H1 (cell line): ENCODE data around the gene SELENOO. TPM values are rescaled to one million over a fixed set of nuclear protein-coding genes. Genes with fewer than 3 reads are reported as not detected.

ENCODE experiments used
- CTCF ChIA-PET: fragments of 300-600 bp; sonication (Branson Sonifier 250); formaldehyde crosslinking; loops from one replicate; lab custom pipeline; 2021; ENCODE audit not compliant: partially characterized antibody; lab: Charles Lee
- POLR2A ChIA-PET: fragments of 300-600 bp; sonication (Branson Sonifier 250); formaldehyde crosslinking; loops from one replicate; lab custom pipeline; 2021; ENCODE audit warnings: inconsistent platforms; ENCODE audit not compliant: partially characterized antibody; lab: Charles Lee
- DNase-seq, 2 experiments: peaks; one replicate each; pipeline versions ENCODE4 v3.0.0 to v3.0.0-alpha.2; 2010 to 2022; ENCODE audit warnings: low spot score in 2 of 2, low read depth in 1 of 2, mixed read lengths in 1 of 2
- FAIRE-seq: peaks from 2 replicates; lab custom pipeline; 2011; peaks lifted over from hg19 to GRCh38; lab: Jason Lieb, UNC
- H2AFZ ChIP-seq: 2 replicates; pipeline ENCODE4 v1.8.1; 2012; ENCODE audit warnings: low read length, inconsistent platforms
- H2AK5ac ChIP-seq: 2 replicates; pipeline ENCODE4 v1.6.1; 2013; ENCODE audit warnings: low read depth, low read length
- H2BK120ac ChIP-seq: replicated peaks from 2 replicates; pipeline ENCODE3; 2013; ENCODE audit warnings: low read depth, low read length, inconsistent platforms
- H2BK12ac ChIP-seq: 2 replicates; pipeline ENCODE4 v1.6.1; 2013; ENCODE audit warnings: low read depth, low read length
- H2BK15ac ChIP-seq: 2 replicates; pipeline ENCODE4 v1.6.1; 2013; ENCODE audit warnings: low read length
- H2BK20ac ChIP-seq: 2 replicates; pipeline ENCODE4 v1.6.1; 2013; ENCODE audit warnings: low read length
- H2BK5ac ChIP-seq: 2 replicates; pipeline ENCODE4 v1.6.1; 2013; ENCODE audit warnings: low read depth, low read length
- H3K14ac ChIP-seq: 2 replicates; pipeline ENCODE4 v1.6.1; 2013; ENCODE audit warnings: inconsistent platforms; ENCODE audit not compliant: insufficient read length
- H3K18ac ChIP-seq: 2 replicates; pipeline ENCODE4 v1.6.1; 2013; ENCODE audit warnings: low read length; ENCODE audit errors: extremely low read depth
- H3K23ac ChIP-seq: 2 replicates; pipeline ENCODE4 v1.6.1; 2013; ENCODE audit warnings: inconsistent platforms; ENCODE audit not compliant: insufficient read length
- H3K23me2 ChIP-seq: 2 replicates; pipeline ENCODE4 v1.6.1; 2013; ENCODE audit warnings: low read depth, low read length
- H3K27ac ChIP-seq: 2 replicates; pipeline ENCODE4 v1.6.1; 2011; ENCODE audit warnings: low read depth, low read length, inconsistent platforms
- H3K27me3 ChIP-seq, 4 experiments: replicated peaks in 1 of 4; 1 replicate in 1 of 4; 2 replicates in 3 of 4; pipeline versions ENCODE4 v1.6.1 to v1.8.1; 2011 to 2013; ENCODE audit warnings: low read length in 3 of 4, mild to moderate bottlenecking in 3 of 4, inconsistent platforms in 2 of 4, mixed read lengths in 2 of 4, moderate library complexity in 1 of 4; ENCODE audit not compliant: control insufficient read depth in 3 of 4, insufficient read depth in 3 of 4; ENCODE audit errors: extremely low read depth in 1 of 4
- H3K36me3 ChIP-seq, 4 experiments: 2 replicates each; pipeline versions ENCODE4 v1.6.1 to v1.8.1; 2011 to 2013; ENCODE audit warnings: mild to moderate bottlenecking in 4 of 4, low read length in 3 of 4, moderate library complexity in 2 of 4, control low read depth in 1 of 4, inconsistent platforms in 1 of 4; ENCODE audit not compliant: insufficient read depth in 4 of 4, control insufficient read depth in 2 of 4
- H3K4ac ChIP-seq: replicated peaks from 2 replicates; pipeline ENCODE3; 2013; ENCODE audit warnings: low read length, low read depth, mixed read lengths, inconsistent platforms; ENCODE audit not compliant: insufficient read length
- H3K4me1 ChIP-seq, 4 experiments: replicated peaks in 1 of 4; 1 replicate in 1 of 4; 2 replicates in 3 of 4; pipeline versions ENCODE4 v1.6.1 to v1.8.1; 2011 to 2013; ENCODE audit warnings: low read length in 3 of 4, inconsistent platforms in 2 of 4, mixed read lengths in 1 of 4; ENCODE audit not compliant: insufficient read depth in 4 of 4, control insufficient read depth in 3 of 4
- H3K4me2 ChIP-seq, 2 experiments: 2 replicates each; pipeline versions ENCODE4 v1.6.1 to v1.8.1; 2011 to 2013; ENCODE audit warnings: low read depth in 2 of 2, low read length in 2 of 2, control low read depth in 1 of 2, inconsistent platforms in 1 of 2, mild to moderate bottlenecking in 1 of 2; ENCODE audit not compliant: insufficient read depth in 1 of 2
- H3K4me3 ChIP-seq, 4 experiments: fragments of 200-600, 300-600 bp in 1 of 4; sonication (generic), shearing (Covaris generic), sonication (Bioruptor Twin) in 1 of 4; 2 replicates each; pipeline versions ENCODE4 v1.5.1 to v1.8.1; 2011 to 2016; ENCODE audit warnings: low read length in 4 of 4, low read depth in 3 of 4, control low read depth in 2 of 4, inconsistent platforms in 2 of 4, mild to moderate bottlenecking in 2 of 4, mixed read lengths in 1 of 4, moderate library complexity in 1 of 4; ENCODE audit not compliant: insufficient read depth in 2 of 4; ENCODE audit errors: extremely low read depth in 1 of 4
- H3K56ac ChIP-seq: replicated peaks from 2 replicates; pipeline ENCODE3; 2013; ENCODE audit warnings: low read depth, mild to moderate bottlenecking, mixed read lengths, low read length, inconsistent platforms; ENCODE audit not compliant: insufficient read length
- H3K79me1 ChIP-seq: 2 replicates; pipeline ENCODE4 v1.6.1; 2013; ENCODE audit warnings: low read depth, low read length, control low read depth
- H3K79me2 ChIP-seq, 2 experiments: 2 replicates each; pipeline versions ENCODE4 v1.6.1 to v1.8.1; 2012 to 2013; ENCODE audit warnings: low read length in 2 of 2, mild to moderate bottlenecking in 2 of 2, inconsistent platforms in 1 of 2; ENCODE audit not compliant: insufficient read depth in 2 of 2, control insufficient read depth in 1 of 2
- H3K9ac ChIP-seq, 4 experiments: replicated peaks in 1 of 4; 1 replicate in 1 of 4; 2 replicates in 3 of 4; pipeline versions ENCODE4 v1.6.1 to v1.8.1; 2011 to 2013; ENCODE audit warnings: low read depth in 3 of 4, low read length in 3 of 4, control low read depth in 2 of 4, mild to moderate bottlenecking in 2 of 4, moderate library complexity in 2 of 4, inconsistent platforms in 1 of 4; ENCODE audit errors: extremely low read depth in 1 of 4
- H3K9me3 ChIP-seq, 2 experiments: 2 replicates each; pipeline versions ENCODE4 v1.6.1 to v1.8.1; 2012 to 2013; ENCODE audit warnings: mild to moderate bottlenecking in 2 of 2, moderate library complexity in 2 of 2, control low read depth in 1 of 2, inconsistent platforms in 1 of 2, low read depth in 1 of 2, low read length in 1 of 2, mixed read lengths in 1 of 2; ENCODE audit not compliant: insufficient read depth in 2 of 2
- H4K20me1 ChIP-seq, 2 experiments: replicated peaks in 1 of 2; 2 replicates each; pipeline versions ENCODE3 to v1.8.1; 2011 to 2013; ENCODE audit warnings: inconsistent platforms in 2 of 2, low read length in 2 of 2, mild to moderate bottlenecking in 1 of 2; ENCODE audit not compliant: insufficient read depth in 2 of 2, control insufficient read depth in 1 of 2
- H4K5ac ChIP-seq: 2 replicates; pipeline ENCODE4 v1.6.1; 2013; ENCODE audit warnings: low read length, low read depth, mixed read lengths, inconsistent platforms; ENCODE audit not compliant: insufficient read length
- H4K8ac ChIP-seq: 2 replicates; pipeline ENCODE4 v1.8.0; 2013; ENCODE audit warnings: mild to moderate bottlenecking, moderate library complexity, low read length, inconsistent platforms; ENCODE audit not compliant: insufficient read depth; ENCODE audit errors: extremely low read depth
- H4K91ac ChIP-seq: replicated peaks from 2 replicates; pipeline ENCODE3; 2013; ENCODE audit warnings: low read length, mixed read lengths, inconsistent platforms; ENCODE audit not compliant: insufficient read length
- CHD1 ChIP-seq: IDR thresholded peaks from 2 replicates; pipeline ENCODE4 v1.6.1; 2012; ENCODE audit warnings: low read depth, low read length, improper control_type of control experiment
- HDAC2 ChIP-seq, 2 experiments: fragments of 300-600 bp in 1 of 2; sonication (generic) in 1 of 2; IDR thresholded peaks; 2 replicates each; pipeline ENCODE4 v1.6.1; 2011 to 2012; ENCODE audit warnings: low read depth in 2 of 2, low read length in 2 of 2, mild to moderate bottlenecking in 2 of 2, moderate library complexity in 2 of 2, borderline replicate concordance in 1 of 2, inconsistent platforms in 1 of 2
- KDM1A ChIP-seq: fragments of 200-600, 300-600 bp; sonication (generic); IDR thresholded peaks from 2 replicates; pipeline ENCODE4 v1.7.1; 2016; ENCODE audit warnings: mild to moderate bottlenecking, low read length, borderline replicate concordance
- NRF1 ChIP-seq: IDR thresholded peaks from 2 replicates; pipeline ENCODE4 v1.6.1; 2011; ENCODE audit warnings: mild to moderate bottlenecking, low read depth, low read length, improper control_type of control experiment
- RXRA ChIP-seq: IDR thresholded peaks from 2 replicates; pipeline ENCODE4 v1.6.1; 2011; ENCODE audit warnings: low read depth, mild to moderate bottlenecking, low read length, moderate library complexity; ENCODE audit not compliant: insufficient read depth
- TEAD4 ChIP-seq: IDR thresholded peaks from 2 replicates; pipeline ENCODE4 v1.6.1; 2012; ENCODE audit warnings: low read depth, low read length, inconsistent platforms, mixed read lengths
- ZNF274 ChIP-seq: IDR thresholded peaks from 2 replicates; pipeline ENCODE4 v1.7.0; 2012; ENCODE audit warnings: low read length, borderline replicate concordance; ENCODE audit errors: extremely low read depth
- WGBS, 2 experiments: shearing (Covaris generic) in 1 of 2; methylation state at CpG; one replicate each; pipeline versions ENCODE4 v1.1.6 to v1.1.7; 2013 to 2015; ENCODE audit warnings: low lambda C conversion rate in 2 of 2, mixed read lengths in 2 of 2, inconsistent platforms in 1 of 2, low coverage in 1 of 2, missing lambda C conversion rate in 1 of 2; ENCODE audit not compliant: insufficient replicate concordance in 2 of 2, insufficient coverage in 1 of 2, insufficient read length in 1 of 2; ENCODE audit errors: extremely low coverage in 1 of 2, missing lambda C conversion rate in 1 of 2; 5-methylcytosine and 5-hydroxymethylcytosine counted together
- polyA plus RNA-seq, 7 experiments: library from polyadenylated mRNA; depleted of rRNA in 3 of 7; stranded (reverse) in 5 of 7; unstranded in 2 of 7; fragments of >200 nt in 5 of 7; fragments of 200-250 nt in 2 of 7; gene quantifications; 1 replicate in 5 of 7; 2 replicates in 1 of 7; 4 replicates in 1 of 7; pipeline versions ENCODE4 v1.2.1 to v1.2.3, GENCODE V29; 2011 to 2013; ENCODE audit warnings: missing spikeins in 2 of 7, mixed read lengths in 2 of 7
- total RNA-seq: library from RNA; stranded (reverse); fragmentation: NEBNext Ultra II Directional; extraction: Animal tissue kit (Norgen Biotek cat#: 25700); gene quantifications from 2 replicates; pipeline ENCODE4 v1.2.1, GENCODE V29; 2021
- TF ChIP-seq, protein P1 (sequence below): IDR thresholded peaks from 2 replicates; pipeline ENCODE4 v1.6.1; 2011; ENCODE audit warnings: low read depth, mild to moderate bottlenecking, low read length; ENCODE audit not compliant: insufficient read depth

The SELENOO gene
- total and polyA plus RNA-seq, 2 of the 8 experiments (the other 6 are each of a cell fraction or from before 2014, with no cell fraction given), result 18.6 to 25.1 TPM

GRCh38 chr22:50198624-50199017, 2.2 kb upstream of the SELENOO start:
- Histone ChIP-seq H3K36me3 (peaks cover 6 to 35% (median 12%) of the 10 kb centered on the region in 4 experiments; a peak in 6 of 8 replicates), H3K9ac (no peak overlapping the region), H2AK5ac (no peak overlapping the region), H3K18ac (no peak overlapping the region), H3K23ac (no peak overlapping the region), H4K91ac (no peak overlapping the region), H3K4ac (no peak overlapping the region), H3K14ac (no peak overlapping the region), H3K4me1 (peaks cover 0 to 7% (median 5%) of the 10 kb centered on the region in 4 experiments; a peak in 6 of 7 replicates)
- DNase-seq (no peak), FAIRE-seq (no peak)
- WGBS, 2 experiments, result 97% methylated on average over 14 of the region's 16 CpGs; no CpG with 5 or more reads in 1 of the 2 experiments
- TF ChIP-seq ZNF274 (no peak), RXRA (no peak), CHD1 (no peak), NRF1 (no peak), KDM1A (no peak), TEAD4 (no peak), HDAC2 (IDR thresholded peaks at IDR 0.05; ENCODE audit: borderline replicate concordance in 1 of 2, low read depth in 2 of 2, low read length in 2 of 2) (no peak)
- TF ChIP-seq, protein P1, sequence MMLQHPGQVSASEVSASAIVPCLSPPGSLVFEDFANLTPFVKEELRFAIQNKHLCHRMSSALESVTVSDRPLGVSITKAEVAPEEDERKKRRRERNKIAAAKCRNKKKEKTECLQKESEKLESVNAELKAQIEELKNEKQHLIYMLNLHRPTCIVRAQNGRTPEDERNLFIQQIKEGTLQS, result no peak
- TF ChIP-seq, all 59 proteins: peak for 0
- Histone ChIP-seq H2BK5ac (no peak overlapping the region), H2AFZ (no peak overlapping the region), H3K79me2 (peaks cover 0 to 11% of the 10 kb centered on the region in 2 experiments; a peak in 1 of 4 replicates), H3K9me3 (no peaks in the 10 kb centered on the region), H4K8ac (no peak overlapping the region), H2BK15ac (no peak overlapping the region), H3K27me3 (no peaks in the 10 kb centered on the region), H2BK120ac (no peak overlapping the region), H3K79me1 (no peaks in the 10 kb centered on the region; the same call in 1 of the 2 replicates), H3K4me2 (no peak overlapping the region), H2BK12ac (no peak overlapping the region), H4K20me1 (peaks cover 0 to 16% of the 10 kb centered on the region in 2 experiments), H3K23me2 (peaks cover 13% of the 10 kb centered on the region; the same call in 1 of the 2 replicates), H3K27ac (no peak overlapping the region), H3K4me3 (no peak overlapping the region), H3K56ac (no peak overlapping the region), H4K5ac (no peak overlapping the region), H2BK20ac (no peak overlapping the region)
- ChIA-PET CTCF (interaction anchor here (0.7 to 1.0 kb wide), 2 partner anchors 8 to 50 kb away, joined by 3 read pairs; no protein-coding TSS in a partner anchor), POLR2A (interaction anchor here (0.7 to 1.5 kb wide), 2 partner anchors 10 to 11 kb away, joined by 3 to 4 read pairs; no protein-coding TSS in a partner anchor)
